ENCODE data around the gene CAPN11. TPM values are rescaled to one million over a fixed set of nuclear protein-coding genes. Genes with fewer than 3 reads are reported as not detected.

Gene CAPN11
- total RNA-seq, 2 experiments from 2014 or later = not detected

- no peak overlapping the region for H3K4me3 ChIP-seq (ENCODE audit: low read depth, low read length, poor library complexity, severe bottlenecking)
- H4K20me1 ChIP-seq (ENCODE audit: insufficient read depth, low read length) = no peaks in the 10 kb centered on the region
- ChIA-PET POLR2A (no interaction called here), CTCF (ENCODE audit: unreplicated experiment) (interaction anchor here (0.6 kb wide), 1 partner anchor 103 kb away, joined by 5 read pairs; no protein-coding TSS in a partner anchor)
- no peak overlapping the region for H2AFZ ChIP-seq (ENCODE audit: low read length)
- peaks cover 9% of the 10 kb centered on the region for H3K4me1 ChIP-seq (ENCODE audit: insufficient read depth, low read length, poor library complexity, severe bottlenecking)
- TF ChIP-seq CTCF (conservative IDR thresholded peaks at IDR 0.05; ENCODE audit: low read length) (no peak), EZH2phosphoT487 (IDR thresholded peaks at IDR 0.05; ENCODE audit: borderline replicate concordance, low read depth, low read length) (no peak)
- H3K4me2 ChIP-seq (ENCODE audit: low read length) = no peak overlapping the region
- H3K79me2 ChIP-seq (ENCODE audit: insufficient read depth, low read depth, low read length) = no peaks in the 10 kb centered on the region
- H3K9me2 ChIP-seq (ENCODE audit: insufficient read depth, low read length) = no peaks in the 10 kb centered on the region
- BruUV-seq (replicated peaks) = no TSS peak
- H3K27ac ChIP-seq (ENCODE audit: low read depth, low read length, poor library complexity, severe bottlenecking) = no peak overlapping the region
- H3K9me3 ChIP-seq (ENCODE audit: low read length) = no peaks in the 10 kb centered on the region
- intact Hi-C loops (cut with micrococcal nuclease; ENCODE audit: unreplicated experiment) = no loop called here
- no peaks in the 10 kb centered on the region for H3K36me3 ChIP-seq (ENCODE audit: insufficient read depth, low read length)
- DNase-seq (ENCODE audit: low spot score) = no peak
Measured at GRCh38 chr6:44202972-44203750, 44.5 kb downstream of the CAPN11 start.

- peaks cover 9% of the 10 kb centered on the region for H3K4me1 ChIP-seq (ENCODE audit: insufficient read depth, low read length, poor library complexity, severe bottlenecking)
- H3K79me2 ChIP-seq (ENCODE audit: insufficient read depth, low read depth, low read length) = no peaks in the 10 kb centered on the region
- no peak overlapping the region for H3K4me2 ChIP-seq (ENCODE audit: low read length)
- BruUV-seq (replicated peaks) = no TSS peak
- CTCF ChIA-PET (ENCODE audit: unreplicated experiment) = no interaction called here
- H2AFZ ChIP-seq (ENCODE audit: low read length) = no peak overlapping the region
- H3K9me2 ChIP-seq (ENCODE audit: insufficient read depth, low read length) = no peaks in the 10 kb centered on the region
- TF ChIP-seq EZH2phosphoT487 (IDR thresholded peaks at IDR 0.05; ENCODE audit: borderline replicate concordance, low read depth, low read length) (no peak), CTCF (conservative IDR thresholded peaks at IDR 0.05; ENCODE audit: low read length) (no peak)
- no peak for DNase-seq (ENCODE audit: low spot score)
- intact Hi-C loops (cut with micrococcal nuclease; ENCODE audit: unreplicated experiment) = no loop called here
- POLR2A ChIA-PET = no interaction called here
- no peaks in the 10 kb centered on the region for H3K36me3 ChIP-seq (ENCODE audit: insufficient read depth, low read length)
- no peaks in the 10 kb centered on the region for H3K9me3 ChIP-seq (ENCODE audit: low read length)
- no peaks in the 10 kb centered on the region for H4K20me1 ChIP-seq (ENCODE audit: insufficient read depth, low read length)
- H3K4me3 ChIP-seq (ENCODE audit: low read depth, low read length, poor library complexity, severe bottlenecking) = no peak overlapping the region
- no peak overlapping the region for H3K27ac ChIP-seq (ENCODE audit: low read depth, low read length, poor library complexity, severe bottlenecking)
Measured at GRCh38 chr6:44203955-44204354, 45.3 kb downstream of the CAPN11 start.

DNA sequence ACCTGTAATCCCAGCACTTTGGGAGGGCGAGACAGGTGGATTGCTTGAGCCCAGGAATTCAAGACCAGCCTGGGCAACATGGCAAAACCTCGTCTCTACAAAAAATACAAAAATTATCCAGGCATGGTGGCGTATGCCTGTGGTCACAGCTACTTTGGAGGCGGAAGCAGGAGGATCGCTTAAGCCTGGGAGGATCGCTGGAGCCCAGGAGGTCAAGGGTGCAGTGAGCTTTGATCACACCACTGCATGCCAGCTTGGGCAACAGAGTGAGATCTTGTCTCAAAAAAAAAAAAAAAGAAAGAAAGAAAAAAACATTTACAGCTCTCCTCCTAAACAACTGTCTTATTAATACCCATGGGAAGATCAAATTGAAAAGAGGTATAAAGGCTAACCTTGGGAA lies 49.3 kb downstream of the CAPN11 start:
- no TSS peak for BruUV-seq (replicated peaks)
- CTCF ChIA-PET (ENCODE audit: unreplicated experiment) = no interaction called here
- POLR2A ChIA-PET = interaction anchor here (0.6 kb wide), 1 partner anchor 204 kb away, joined by 3 read pairs; no protein-coding TSS in a partner anchor
- H3K27ac ChIP-seq (ENCODE audit: low read depth, low read length, poor library complexity, severe bottlenecking) = no peak overlapping the region
- H4K20me1 ChIP-seq (ENCODE audit: insufficient read depth, low read length) = no peaks in the 10 kb centered on the region
- no peaks in the 10 kb centered on the region for H3K36me3 ChIP-seq (ENCODE audit: insufficient read depth, low read length)
- no peaks in the 10 kb centered on the region for H3K9me3 ChIP-seq (ENCODE audit: low read length)
- DNase-seq (ENCODE audit: low spot score) = no peak
- no peak overlapping the region for H3K4me3 ChIP-seq (ENCODE audit: low read depth, low read length, poor library complexity, severe bottlenecking)
- no peak overlapping the region for H2AFZ ChIP-seq (ENCODE audit: low read length)
- TF ChIP-seq CTCF (conservative IDR thresholded peaks at IDR 0.05; ENCODE audit: low read length) (no peak), EZH2phosphoT487 (IDR thresholded peaks at IDR 0.05; ENCODE audit: borderline replicate concordance, low read depth, low read length) (no peak)
- intact Hi-C loops (cut with micrococcal nuclease; ENCODE audit: unreplicated experiment) = no loop called here
- no peak overlapping the region for H3K4me2 ChIP-seq (ENCODE audit: low read length)
- no peaks in the 10 kb centered on the region for H3K79me2 ChIP-seq (ENCODE audit: insufficient read depth, low read depth, low read length)
- H3K9me2 ChIP-seq (ENCODE audit: insufficient read depth, low read length) = no peaks in the 10 kb centered on the region
- peaks cover 9% of the 10 kb centered on the region for H3K4me1 ChIP-seq (ENCODE audit: insufficient read depth, low read length, poor library complexity, severe bottlenecking)

All from OCI-LY7 (cell line).